Measurements from ENCODE around the gene HAPLN1.

GRCh38 chr5:83590966-83591365 is 129.7 kb downstream of the HAPLN1 start:
- no peak for TF ChIP-seq CEBPB (IDR thresholded peaks at IDR 0.05; ENCODE audit: low read depth, low read length)
- no peak for TF ChIP-seq MAZ (IDR thresholded peaks at IDR 0.05; ENCODE audit: borderline replicate concordance, low read depth, low read length)
- TF ChIP-seq SMC3 (IDR thresholded peaks at IDR 0.05; ENCODE audit: low read depth, low read length) = no peak
- TF ChIP-seq, protein P1, sequence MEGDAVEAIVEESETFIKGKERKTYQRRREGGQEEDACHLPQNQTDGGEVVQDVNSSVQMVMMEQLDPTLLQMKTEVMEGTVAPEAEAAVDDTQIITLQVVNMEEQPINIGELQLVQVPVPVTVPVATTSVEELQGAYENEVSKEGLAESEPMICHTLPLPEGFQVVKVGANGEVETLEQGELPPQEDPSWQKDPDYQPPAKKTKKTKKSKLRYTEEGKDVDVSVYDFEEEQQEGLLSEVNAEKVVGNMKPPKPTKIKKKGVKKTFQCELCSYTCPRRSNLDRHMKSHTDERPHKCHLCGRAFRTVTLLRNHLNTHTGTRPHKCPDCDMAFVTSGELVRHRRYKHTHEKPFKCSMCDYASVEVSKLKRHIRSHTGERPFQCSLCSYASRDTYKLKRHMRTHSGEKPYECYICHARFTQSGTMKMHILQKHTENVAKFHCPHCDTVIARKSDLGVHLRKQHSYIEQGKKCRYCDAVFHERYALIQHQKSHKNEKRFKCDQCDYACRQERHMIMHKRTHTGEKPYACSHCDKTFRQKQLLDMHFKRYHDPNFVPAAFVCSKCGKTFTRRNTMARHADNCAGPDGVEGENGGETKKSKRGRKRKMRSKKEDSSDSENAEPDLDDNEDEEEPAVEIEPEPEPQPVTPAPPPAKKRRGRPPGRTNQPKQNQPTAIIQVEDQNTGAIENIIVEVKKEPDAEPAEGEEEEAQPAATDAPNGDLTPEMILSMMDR (conservative IDR thresholded peaks at IDR 0.05; ENCODE audit: low read depth, low read length) = no peak
- no peak for TF ChIP-seq MAFK (IDR thresholded peaks at IDR 0.05; ENCODE audit: low read depth, low read length)
- no peak for TF ChIP-seq POLR2A (IDR thresholded peaks at IDR 0.05; ENCODE audit: low read depth, low read length)
- no peak for TF ChIP-seq FOS (IDR thresholded peaks at IDR 0.05; ENCODE audit: low read depth, low read length)
- no peak for TF ChIP-seq USF2 (IDR thresholded peaks at IDR 0.05; ENCODE audit: low read depth, low read length)
- no peak for TF ChIP-seq RAD21 (IDR thresholded peaks at IDR 0.05; ENCODE audit: low read length)
- no peak for TF ChIP-seq CHD1 (IDR thresholded peaks at IDR 0.05; ENCODE audit: low read depth, low read length)
